ENCODE measurements around the gene PCNX3. TPM values are rescaled to one million over a fixed set of nuclear protein-coding genes. Genes with fewer than 3 reads are reported as not detected.
A peak's percentile ranks its signal among the peaks of the same experiment; 100 is the strongest.

Gene PCNX3
- total RNA-seq, 4 donors from 2014 or later: 24.1 to 44.1 (median 34.4) TPM

DNA sequence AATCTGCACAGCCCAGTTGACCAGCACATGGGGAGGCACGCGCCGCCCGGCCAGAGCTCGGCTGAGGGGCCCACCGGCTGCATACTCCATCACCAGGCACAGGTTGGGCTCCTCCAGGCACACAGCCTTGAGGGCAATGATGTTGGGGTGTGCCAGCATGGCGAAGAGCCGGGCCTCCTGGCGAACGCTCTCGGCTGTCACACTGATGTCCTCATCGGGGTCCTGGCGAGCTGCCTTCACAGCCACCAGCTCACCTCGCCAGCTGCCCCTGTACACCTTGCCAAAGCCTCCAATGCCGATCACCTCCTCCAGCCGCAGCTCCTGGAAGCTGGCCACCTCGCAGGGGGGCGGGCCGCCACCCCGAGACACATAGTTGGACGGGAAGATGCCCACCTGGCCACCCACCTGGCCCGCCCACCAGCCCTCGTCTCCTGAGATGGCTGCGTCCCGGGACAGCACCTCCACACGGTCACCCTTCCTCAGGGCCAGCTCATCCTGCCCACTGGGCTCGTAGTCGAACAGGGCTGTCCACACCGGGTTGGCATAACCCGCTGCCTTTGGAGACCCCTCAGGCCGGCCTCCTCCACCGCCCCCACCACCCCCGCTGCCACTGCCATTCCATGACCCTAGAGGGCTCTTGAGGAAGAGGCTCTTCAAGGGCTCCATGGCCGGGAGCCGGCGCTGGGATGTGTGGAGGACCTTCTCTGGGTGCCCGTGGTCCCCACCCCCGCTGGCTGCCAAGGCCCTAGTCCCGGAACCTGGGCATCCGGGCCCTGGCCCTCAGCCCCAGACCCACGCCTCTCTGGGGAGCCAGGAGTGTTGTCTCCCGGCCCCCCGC lies 2.3 kb upstream of the PCNX3 start:
- peak; percentile 37 to 90 for DNase-seq (ENCODE audit: low spot score in 2 of 2)
- H3K4me3 ChIP-seq (ENCODE audit: low read depth, poor library complexity, severe bottlenecking): peak overlapping the region; percentile 57
- WGBS, 2 donors: 4 to 14% methylated on average over 18 to 37 of the region's 43 CpGs
- TF ChIP-seq CTCF (IDR thresholded peaks at IDR 0.05) (no peak), POLR2A (IDR thresholded peaks at IDR 0.05) (no peak)
- intact Hi-C loops (cut with DNase I; ENCODE audit: low total_unique reads): loop anchor here (5.0 kb wide), 1 partner anchor 36 kb away; the partner anchor contains the start of gene EHBP1L1

DNA sequence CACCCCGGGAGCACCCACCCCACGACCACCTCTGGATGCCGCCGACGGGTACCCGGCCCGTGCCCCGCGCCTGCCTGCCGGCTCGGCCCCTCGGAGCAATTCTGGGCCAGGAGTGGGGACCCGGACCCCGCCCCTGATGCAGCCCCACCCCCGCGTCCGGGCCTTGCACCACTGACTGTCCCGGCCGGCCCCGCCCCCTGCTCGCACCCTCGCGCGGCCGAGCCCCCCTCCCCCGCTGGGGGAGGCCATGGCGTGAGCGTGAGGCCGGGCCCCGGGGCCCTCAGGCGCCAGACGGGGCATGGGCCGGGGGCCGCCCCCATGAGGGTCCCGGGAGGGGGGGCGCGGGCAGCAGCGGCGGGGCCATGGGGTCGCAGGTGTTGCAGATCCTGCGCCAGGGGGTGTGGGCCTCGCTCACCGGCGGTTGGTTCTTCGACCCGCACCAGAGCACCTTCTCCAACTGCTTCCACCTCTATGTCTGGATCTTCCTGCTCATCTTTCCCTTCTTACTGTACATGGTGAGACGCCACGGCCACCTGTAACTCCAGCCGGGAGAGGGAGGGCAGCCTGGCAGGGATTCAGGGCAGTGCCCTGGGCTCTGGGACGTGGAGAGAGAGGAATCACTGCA lies 486 bp downstream of the PCNX3 start:
- H3K4me3 ChIP-seq (ENCODE audit: low read depth, poor library complexity, severe bottlenecking): peak overlapping the region; percentile 79
- intact Hi-C loops (cut with DNase I; ENCODE audit: low total_unique reads): no loop called here
- DNase-seq (ENCODE audit: low spot score in 2 of 2): no peak
- 1 to 2% methylated on average over 19 to 29 of the region's 50 CpGs for WGBS, 2 donors
- TF ChIP-seq CTCF (IDR thresholded peaks at IDR 0.05) (no peak), POLR2A (IDR thresholded peaks at IDR 0.05) (no peak)

DNA sequence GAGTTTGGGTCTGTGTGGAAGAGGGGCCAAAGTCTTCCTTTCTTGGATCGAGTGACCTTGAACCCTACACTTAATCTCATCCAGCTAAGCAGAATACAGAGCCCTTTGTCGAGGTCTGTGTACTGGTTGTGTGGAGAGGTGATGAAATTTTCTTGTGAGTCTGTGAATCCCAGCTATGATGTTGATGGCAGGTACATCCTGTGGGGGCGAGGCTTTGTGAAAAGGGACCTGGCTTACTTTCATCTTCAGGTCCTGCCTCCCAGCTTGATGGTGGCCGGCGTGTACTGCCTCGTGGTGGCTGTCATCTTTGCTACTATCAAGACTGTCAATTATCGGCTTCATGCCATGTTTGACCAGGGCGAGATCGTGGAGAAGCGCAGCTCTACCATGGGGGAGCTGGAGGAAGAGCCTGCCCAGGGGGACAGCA lies 1.0 kb downstream of the PCNX3 start:
- intact Hi-C loops (cut with DNase I; ENCODE audit: low total_unique reads): no loop called here
- peak overlapping the region; percentile 79 for H3K4me3 ChIP-seq (ENCODE audit: low read depth, poor library complexity, severe bottlenecking)
- no peak for DNase-seq (ENCODE audit: low spot score in 2 of 2)
- WGBS, 2 donors: 64 to 71% methylated on average over 10 of the region's 10 CpGs
- TF ChIP-seq CTCF (IDR thresholded peaks at IDR 0.05): no peak
- no peak for TF ChIP-seq POLR2A (IDR thresholded peaks at IDR 0.05)

DNA sequence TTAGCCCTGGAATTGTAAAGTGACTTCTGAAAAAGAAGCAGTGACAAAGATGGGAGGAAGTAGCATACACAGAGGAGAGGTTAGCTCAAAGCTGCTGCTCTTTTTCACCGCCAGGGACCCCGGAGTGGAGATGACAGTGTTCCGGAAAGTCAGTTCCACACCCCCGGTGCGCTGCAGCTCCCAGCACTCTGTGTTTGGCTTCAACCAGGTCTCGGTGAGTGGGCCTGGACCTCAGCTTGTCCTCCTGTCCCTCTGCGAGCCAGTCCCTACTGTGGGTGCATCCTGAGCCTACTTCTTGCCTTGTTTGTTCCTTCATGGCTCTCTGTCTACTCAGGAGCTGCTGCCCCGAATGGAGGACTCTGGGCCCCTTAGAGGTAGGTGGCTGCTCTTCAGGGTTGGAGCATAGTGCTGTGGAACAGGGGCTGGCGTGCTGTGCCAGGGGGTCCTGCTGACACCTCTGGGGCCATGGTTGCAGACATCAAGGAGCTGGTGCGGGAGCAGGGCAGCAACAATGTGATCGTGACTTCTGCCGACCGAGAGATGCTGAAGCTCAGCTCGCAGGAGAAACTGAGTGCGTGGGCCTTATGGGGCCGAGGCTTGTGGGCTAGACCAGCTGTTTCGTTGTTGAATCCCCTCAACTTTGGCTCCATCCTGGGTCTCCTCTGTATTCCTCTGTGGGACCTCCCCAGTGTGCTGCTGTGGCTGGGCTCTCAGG lies 1.7 kb downstream of the PCNX3 start:
- intact Hi-C loops (cut with DNase I; ENCODE audit: low total_unique reads): no loop called here
- no peak for TF ChIP-seq CTCF (IDR thresholded peaks at IDR 0.05)
- no peak for TF ChIP-seq POLR2A (IDR thresholded peaks at IDR 0.05)
- 90 to 92% methylated on average over 14 to 17 of the region's 17 CpGs for WGBS, 2 donors
- H3K4me3 ChIP-seq (ENCODE audit: low read depth, poor library complexity, severe bottlenecking): no peak overlapping the region
- no peak for DNase-seq (ENCODE audit: low spot score in 2 of 2)

DNA sequence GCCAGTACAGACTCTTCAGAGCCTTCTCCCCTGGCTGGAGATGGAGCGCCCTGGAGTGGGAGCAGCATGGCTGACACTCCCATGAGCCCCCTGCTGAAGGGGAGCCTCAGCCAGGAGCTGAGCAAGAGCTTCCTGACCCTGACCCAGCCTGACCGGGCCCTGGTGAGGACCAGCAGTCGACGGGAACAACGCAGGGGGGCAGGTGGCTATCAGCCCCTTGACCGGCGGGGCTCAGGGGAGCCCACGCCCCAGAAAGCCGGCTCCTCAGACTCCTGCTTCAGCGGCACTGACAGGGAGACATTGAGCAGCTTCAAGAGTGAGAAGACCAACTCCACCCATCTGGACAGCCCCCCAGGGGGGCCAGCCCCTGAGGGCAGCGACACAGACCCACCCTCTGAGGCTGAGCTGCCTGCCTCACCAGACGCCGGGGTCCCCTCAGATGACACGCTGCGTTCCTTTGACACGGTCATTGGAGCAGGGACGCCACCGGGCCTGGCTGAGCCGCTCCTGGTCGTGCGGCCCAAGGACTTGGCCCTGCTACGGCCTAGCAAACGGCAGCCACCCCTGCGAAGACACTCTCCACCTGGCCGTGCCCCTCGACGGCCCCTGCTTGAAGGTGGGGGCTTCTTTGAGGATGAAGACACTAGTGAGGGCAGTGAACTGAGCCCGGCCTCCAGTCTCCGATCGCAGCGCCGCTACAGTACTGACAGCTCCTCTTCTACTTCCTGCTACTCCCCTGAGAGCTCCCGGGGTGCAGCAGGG lies 2.6 kb downstream of the PCNX3 start:
- H3K4me3 ChIP-seq (ENCODE audit: low read depth, poor library complexity, severe bottlenecking): no peak overlapping the region
- intact Hi-C loops (cut with DNase I; ENCODE audit: low total_unique reads): no loop called here
- TF ChIP-seq POLR2A (IDR thresholded peaks at IDR 0.05) (no peak), CTCF (IDR thresholded peaks at IDR 0.05) (no peak)
- DNase-seq (ENCODE audit: low spot score in 2 of 2): no peak
- 95% methylated on average over 21 to 33 of the region's 33 CpGs for WGBS, 2 donors
